HL-60 (cell line): ENCODE measurements around the gene NEDD4L.

ENCODE experiments used
- CTCF ChIP-seq: IDR thresholded peaks from one replicate; pipeline ENCODE4 v1.5.1; 2011; ENCODE audit warnings: low read length, control low read depth, inconsistent platforms; ENCODE audit not compliant: insufficient read depth
- GABPA ChIP-seq: IDR thresholded peaks from 2 replicates; pipeline ENCODE4 v1.6.1; 2012; ENCODE audit warnings: low read depth
- POLR2AphosphoS5 ChIP-seq: IDR thresholded peaks from 2 replicates; pipeline ENCODE4 v1.6.1; 2012; ENCODE audit warnings: low read depth
- SPI1 ChIP-seq: IDR thresholded peaks from 2 replicates; pipeline ENCODE4 v1.6.1; 2012; ENCODE audit warnings: low read depth, mild to moderate bottlenecking, borderline replicate concordance
- TF ChIP-seq, protein P1 (sequence below): IDR thresholded peaks from 2 replicates; pipeline ENCODE4 v1.6.1; 2012; ENCODE audit warnings: low read depth; ENCODE audit not compliant: insufficient replicate concordance

- TF ChIP-seq CTCF = no peak
- TF ChIP-seq, protein P1, sequence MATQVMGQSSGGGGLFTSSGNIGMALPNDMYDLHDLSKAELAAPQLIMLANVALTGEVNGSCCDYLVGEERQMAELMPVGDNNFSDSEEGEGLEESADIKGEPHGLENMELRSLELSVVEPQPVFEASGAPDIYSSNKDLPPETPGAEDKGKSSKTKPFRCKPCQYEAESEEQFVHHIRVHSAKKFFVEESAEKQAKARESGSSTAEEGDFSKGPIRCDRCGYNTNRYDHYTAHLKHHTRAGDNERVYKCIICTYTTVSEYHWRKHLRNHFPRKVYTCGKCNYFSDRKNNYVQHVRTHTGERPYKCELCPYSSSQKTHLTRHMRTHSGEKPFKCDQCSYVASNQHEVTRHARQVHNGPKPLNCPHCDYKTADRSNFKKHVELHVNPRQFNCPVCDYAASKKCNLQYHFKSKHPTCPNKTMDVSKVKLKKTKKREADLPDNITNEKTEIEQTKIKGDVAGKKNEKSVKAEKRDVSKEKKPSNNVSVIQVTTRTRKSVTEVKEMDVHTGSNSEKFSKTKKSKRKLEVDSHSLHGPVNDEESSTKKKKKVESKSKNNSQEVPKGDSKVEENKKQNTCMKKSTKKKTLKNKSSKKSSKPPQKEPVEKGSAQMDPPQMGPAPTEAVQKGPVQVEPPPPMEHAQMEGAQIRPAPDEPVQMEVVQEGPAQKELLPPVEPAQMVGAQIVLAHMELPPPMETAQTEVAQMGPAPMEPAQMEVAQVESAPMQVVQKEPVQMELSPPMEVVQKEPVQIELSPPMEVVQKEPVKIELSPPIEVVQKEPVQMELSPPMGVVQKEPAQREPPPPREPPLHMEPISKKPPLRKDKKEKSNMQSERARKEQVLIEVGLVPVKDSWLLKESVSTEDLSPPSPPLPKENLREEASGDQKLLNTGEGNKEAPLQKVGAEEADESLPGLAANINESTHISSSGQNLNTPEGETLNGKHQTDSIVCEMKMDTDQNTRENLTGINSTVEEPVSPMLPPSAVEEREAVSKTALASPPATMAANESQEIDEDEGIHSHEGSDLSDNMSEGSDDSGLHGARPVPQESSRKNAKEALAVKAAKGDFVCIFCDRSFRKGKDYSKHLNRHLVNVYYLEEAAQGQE = no peak
- TF ChIP-seq GABPA = no peak
- no peak for TF ChIP-seq POLR2AphosphoS5
- no peak for TF ChIP-seq SPI1
Observed at GRCh38 chr18:58447402-58448095, 403.5 kb downstream of the NEDD4L start.
